ENCODE results near the gene SOSTDC1.

DNA sequence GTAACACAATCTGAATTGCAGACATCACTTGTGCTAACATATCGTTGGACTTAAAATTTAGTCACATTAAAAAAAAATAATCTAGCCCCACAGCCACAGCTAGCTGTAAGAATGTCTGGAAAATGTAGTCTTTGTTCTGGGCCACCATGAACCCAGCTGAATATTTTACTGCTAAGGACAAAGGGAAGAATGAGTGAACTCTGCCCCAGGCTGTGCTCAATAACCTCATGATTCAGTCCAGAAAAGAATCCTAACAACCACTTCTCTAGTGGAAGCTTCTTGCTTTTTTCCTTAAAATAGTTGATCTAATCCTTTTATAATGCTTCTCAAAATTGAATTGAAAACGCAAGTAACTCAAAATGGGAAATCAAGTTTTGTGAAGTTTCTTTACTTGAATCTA is 25.6 kb upstream of the SOSTDC1 start:
- TF ChIP-seq, protein P1, sequence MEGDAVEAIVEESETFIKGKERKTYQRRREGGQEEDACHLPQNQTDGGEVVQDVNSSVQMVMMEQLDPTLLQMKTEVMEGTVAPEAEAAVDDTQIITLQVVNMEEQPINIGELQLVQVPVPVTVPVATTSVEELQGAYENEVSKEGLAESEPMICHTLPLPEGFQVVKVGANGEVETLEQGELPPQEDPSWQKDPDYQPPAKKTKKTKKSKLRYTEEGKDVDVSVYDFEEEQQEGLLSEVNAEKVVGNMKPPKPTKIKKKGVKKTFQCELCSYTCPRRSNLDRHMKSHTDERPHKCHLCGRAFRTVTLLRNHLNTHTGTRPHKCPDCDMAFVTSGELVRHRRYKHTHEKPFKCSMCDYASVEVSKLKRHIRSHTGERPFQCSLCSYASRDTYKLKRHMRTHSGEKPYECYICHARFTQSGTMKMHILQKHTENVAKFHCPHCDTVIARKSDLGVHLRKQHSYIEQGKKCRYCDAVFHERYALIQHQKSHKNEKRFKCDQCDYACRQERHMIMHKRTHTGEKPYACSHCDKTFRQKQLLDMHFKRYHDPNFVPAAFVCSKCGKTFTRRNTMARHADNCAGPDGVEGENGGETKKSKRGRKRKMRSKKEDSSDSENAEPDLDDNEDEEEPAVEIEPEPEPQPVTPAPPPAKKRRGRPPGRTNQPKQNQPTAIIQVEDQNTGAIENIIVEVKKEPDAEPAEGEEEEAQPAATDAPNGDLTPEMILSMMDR (conservative IDR thresholded peaks at IDR 0.05; ENCODE audit: low read length): no peak
- no peak for TF ChIP-seq EZH2phosphoT487 (IDR thresholded peaks at IDR 0.05; ENCODE audit: borderline replicate concordance, low read depth, low read length)
